Measurements from ENCODE around the gene IDH3A.

- TF ChIP-seq CTCF (IDR thresholded peaks at IDR 0.05; ENCODE audit: insufficient read depth, low read length, poor library complexity, severe bottlenecking) (no peak), EZH2phosphoT487 (conservative IDR thresholded peaks at IDR 0.05; ENCODE audit: low read length) (no peak)
Measured at GRCh38 chr15:78204351-78205309, 55.5 kb downstream of the IDH3A start.
